GM18508 (cell line): Measurements from ENCODE around the gene IFNLR1.

Experiments
- ATAC-seq: cut with Tn5 transposase; IDR thresholded peaks from one replicate; pipeline ENCODE4 v1.9.1; 2021; ENCODE audit warnings: moderate number of reproducible peaks; ENCODE audit not compliant: insufficient read depth, unreplicated experiment

Gene IFNLR1

DNA sequence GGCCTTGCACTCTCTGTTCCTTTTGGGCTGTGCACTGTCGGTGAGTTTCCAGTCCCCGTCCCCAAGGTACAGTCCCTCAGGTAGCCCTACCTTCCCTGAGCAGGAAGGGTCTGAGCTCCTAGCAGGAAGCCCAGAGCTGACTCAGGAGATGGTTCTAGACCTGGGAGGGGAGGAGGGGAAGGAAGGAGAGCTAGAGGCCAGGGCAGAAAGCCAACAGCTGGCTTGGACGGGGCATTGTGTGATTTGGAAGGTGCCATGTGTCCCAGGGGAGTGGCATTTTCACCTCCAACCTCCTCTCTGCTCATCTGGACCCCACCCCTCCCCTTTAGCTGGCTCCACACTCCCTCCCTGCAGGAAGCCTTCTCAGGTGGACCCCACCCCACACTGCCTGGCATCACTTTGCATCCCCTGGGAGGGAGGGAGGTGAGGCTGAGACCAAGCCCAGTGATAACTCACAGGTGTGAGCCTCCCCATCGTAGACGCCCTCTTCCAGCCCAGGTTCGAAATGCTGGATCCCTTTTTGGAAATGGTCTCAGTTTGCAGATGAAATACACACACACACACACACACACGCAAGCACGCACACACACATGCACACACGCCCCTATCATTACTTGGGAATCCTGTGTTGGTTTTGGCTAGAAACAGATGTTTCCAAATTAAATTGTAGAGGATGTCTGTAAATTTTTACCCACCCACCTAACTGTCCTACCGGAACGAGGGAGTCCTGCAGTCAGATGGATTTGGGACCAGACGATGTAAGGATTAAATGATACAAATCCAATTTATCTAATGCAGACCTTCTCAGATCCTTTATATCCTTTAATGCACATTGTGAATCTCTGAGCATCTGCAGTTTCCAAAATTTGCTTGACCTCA is 19.7 kb upstream of the IFNLR1 start:
- no peak for ATAC-seq

DNA sequence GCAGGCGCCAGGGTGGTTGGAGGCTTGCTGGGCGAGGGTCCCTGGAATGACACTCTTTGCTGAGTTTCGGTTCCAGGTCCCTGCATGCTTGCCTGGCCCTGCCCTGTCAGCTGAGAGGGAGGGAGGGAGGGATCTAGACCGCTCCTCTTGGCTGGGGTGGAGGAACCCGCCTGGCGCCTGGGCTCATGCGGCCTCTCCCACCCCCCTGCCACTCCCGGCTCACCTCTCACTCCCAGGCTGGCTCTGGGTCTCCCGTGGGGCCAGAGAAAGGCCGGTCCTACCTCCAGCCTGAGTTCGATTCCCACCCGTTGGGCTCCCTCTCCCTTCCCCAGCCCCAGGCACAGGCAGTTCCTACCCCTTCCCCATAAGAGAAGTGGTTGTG is 19.0 kb upstream of the IFNLR1 start:
- no peak for ATAC-seq

DNA sequence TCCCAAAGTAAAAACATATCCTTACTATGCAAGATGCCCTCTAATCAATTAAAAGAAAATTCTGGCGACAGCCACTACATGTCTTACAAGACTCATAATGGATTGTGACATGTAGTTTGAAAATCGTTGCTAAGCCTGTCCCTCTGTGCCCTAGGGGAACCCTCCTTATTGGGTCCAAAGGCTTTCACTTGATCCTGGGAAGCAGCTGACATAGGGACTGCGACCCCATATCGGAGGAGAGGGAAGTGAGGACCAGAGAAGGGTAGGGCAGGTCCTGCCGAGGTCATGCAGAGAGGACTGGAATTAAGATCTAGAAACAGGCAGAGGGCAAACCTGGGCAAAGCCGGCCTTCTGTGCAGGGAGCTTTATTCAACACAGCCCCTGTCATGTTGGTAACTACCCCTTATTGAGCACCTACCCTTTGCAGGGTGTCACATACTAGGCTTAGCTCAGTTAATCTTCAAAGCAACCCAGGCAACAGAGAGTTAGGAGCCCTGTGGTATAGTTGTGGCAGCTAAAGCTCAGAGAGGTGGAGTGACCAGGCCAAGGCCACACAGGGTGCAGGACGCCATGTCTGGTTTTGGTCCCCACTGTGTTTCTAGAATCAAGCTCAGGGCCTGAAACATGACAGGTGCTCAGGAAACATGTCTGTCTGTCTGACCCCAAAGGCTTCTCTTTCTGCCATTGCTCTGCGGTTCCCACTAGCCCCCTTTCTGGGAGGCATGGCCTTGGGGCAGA is 18.4 kb upstream of the IFNLR1 start:
- ATAC-seq, result no peak

DNA sequence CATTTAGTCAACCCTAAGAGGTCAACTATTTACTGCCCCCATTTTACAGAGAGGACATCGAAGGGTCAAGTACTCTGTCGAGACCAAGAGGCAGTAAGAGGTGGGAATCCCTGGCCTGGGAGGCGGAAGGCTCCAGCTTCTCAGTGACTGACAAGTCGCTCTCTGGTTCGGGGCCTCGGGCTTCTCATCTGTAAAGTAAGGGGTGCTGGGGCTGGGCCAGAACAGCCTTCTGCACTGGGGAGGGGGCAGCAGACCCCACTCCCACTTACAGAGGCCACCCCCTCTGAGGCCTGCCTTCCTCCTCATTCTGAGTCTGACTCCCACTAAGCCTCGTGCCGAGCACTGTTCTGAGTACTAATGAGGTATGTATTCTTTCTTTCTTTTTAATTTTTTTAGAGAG is 17.0 kb upstream of the IFNLR1 start:
- no peak for ATAC-seq

DNA sequence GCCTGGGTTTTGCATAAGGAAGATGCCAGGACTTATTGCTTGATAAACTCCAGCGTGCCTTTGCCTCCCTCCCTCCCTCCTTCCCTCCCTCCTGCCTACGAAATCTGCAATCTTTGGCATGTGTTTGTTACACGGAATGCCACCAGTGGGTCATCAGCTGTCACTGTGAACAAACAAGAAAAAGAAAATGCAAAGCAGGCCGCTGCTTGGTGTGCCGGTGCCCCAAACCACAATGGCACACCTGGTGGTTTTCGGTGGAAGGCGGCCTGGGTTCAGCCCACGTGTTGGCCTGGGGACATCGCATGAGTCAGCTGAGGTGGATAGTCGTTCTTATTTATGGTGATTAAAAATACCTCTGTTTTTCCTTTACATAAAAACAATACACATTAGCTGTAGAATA is 16.3 kb upstream of the IFNLR1 start:
- ATAC-seq, result no peak

DNA sequence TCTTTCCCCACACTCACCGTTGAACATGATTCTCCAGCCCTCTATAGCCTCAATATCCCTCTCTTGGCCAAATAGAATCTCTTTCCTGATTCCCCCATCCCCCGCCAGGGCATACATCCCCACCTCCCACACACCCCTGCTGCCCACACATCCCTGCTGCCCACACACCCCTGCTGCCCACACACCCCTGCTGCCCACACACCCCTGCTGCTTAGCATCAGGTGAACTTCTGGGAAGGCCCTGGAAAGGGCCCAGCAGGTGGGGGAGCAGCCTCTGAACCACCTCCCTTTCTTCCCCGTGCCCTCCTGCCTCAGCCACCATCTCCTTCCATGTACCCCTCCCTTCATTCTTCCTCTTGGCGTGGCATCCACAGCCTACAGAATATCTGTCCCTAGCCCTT is 15.9 kb upstream of the IFNLR1 start:
- no peak for ATAC-seq

DNA sequence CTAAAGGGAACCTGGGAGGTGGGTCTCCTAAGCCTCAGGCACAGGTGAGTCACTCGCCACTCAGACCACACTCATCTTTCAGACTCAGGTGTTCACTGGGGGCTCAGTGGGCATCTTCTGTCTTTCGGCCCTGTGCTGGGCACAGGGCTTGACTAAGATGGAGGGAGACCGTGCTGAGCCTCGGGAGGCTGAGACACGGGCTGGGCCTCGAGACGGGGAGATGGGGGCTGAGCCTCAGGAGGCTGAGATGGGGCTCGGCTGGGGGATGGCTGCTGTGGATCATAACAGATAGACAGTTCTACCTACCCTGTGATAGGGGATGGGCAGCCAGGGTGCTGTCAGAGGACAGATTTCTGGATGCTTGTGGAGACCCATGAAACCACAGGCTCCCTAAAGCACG is 15.5 kb upstream of the IFNLR1 start:
- no peak for ATAC-seq

DNA sequence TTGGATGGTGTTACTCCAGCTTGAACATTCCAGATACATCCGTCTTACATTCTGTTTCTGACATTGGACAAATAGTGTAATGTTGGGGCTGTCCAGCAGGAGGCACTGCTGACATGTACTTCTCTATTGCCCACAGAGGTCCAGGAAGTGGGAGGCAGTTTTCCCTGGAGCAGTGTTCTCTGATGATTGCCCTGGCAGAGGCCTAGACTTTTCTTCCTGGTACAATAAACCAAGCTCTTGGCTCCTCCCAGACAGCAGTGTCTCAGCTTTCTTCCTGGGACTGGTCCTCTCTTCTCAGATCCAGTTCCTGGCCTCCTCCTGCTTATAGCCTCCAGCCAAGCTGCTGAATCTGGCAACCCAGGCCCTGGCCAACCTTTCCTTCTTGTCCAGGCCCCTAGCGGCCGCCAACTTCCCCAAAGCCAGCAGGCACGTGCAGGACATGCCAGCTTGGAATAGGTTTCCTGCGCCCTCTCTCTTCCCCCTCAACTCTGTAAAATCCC is 14.9 kb upstream of the IFNLR1 start:
- ATAC-seq, result no peak

DNA sequence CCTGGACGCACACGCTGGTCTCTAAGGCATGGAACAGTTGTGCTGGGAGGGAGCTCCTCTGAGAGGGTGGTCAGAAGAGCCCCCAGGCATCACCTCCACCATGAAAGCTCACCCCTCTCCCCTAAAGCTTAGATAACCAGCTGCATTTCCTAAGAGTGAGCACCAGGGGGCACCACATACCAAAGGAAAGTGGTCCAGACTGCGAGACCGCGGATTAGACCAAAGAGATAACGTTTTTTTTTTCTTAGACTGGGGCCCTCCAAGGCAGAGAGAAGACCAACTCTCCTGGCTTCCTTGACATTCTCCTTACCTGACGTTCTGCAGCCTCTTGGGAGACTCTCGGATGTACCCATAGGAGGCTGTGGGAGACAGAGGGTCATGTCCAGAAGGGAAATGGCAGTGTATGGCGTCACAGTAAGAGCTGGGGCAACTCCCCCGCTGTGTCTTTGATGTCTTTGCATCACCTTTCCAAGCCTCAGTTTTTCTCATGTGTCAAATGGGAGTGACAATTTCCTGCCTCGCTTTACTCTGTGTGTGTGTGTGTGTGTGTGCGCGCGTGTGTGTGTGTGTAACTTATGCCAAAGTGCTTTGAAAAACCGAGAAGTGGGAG is 12.3 kb upstream of the IFNLR1 start:
- no peak for ATAC-seq

DNA sequence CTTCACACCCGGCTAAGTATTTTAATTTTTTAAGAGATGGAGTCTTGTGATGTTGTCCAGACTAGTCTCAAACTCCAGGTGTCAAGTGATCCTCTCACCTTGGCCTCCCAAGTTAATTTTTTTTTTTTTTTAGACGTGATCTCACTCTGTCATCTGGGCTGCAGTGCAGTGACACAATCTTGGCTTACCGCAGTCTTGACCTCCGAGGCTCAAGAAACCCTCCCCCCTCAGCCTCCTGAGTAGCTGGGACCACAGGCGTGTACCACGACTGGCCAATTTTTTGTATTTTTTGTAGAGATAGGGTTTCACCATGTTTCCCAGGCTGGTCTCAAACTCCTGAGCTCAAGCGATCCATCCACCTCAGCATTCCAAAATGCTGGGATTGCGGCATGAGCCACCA is 11.7 kb upstream of the IFNLR1 start:
- no peak for ATAC-seq

DNA sequence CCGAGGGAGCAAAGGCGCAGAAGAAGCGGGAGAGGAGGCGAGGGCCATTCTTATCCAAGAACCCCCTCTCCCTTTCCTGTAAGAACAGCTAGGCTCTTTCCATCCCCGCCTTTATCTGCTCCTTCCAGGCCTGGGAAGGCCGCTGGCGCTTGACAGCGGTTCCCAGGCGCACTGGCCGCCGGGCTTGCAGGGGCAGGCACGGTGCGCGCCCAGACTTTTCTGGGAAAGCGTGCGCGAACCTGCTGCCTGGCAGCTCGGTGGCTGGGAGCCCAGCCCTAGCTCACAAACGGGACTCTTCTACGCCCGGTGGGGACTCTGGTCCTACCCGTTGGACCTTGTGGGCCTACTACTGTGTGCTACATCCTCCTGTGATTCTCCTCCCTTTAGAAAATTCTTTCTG is 8.8 kb upstream of the IFNLR1 start:
- ATAC-seq, result no peak

DNA sequence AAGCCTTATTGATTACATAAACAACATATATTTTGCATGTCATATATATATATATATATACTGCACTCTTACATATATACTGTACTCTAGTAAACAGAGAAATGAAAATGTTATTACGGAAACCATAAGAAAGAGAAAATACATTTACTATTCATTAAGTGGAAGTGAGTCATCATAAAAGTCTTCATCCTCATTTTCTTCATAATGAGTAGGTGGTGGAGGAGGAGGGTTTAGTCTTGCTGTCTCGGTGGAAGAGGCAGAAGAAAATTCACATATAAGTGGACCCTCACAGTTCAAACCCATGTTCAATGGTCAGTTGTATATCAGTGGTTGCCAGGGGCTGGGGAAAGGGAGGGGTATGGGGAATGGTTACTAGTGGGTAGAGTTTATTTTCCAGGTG is 8.0 kb upstream of the IFNLR1 start:
- no peak for ATAC-seq

DNA sequence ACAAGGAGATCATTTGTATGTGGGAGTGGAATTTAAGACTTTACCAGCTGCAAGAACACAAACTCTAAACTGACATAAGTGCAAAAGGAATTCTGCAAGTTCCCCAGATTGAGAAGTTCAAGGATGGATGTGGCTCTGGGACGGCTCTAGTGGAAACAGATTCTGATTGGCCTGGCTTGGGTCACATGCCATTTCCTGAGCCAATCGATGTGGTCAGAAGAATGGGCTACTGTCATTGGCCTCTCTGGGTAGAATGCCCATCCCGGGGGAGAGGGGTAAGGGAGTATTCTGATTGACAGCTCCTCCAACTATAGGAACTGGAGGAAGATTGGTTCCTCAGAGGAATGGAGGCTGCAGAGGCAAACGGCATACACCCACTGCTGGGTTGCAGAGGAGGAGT is 6.0 kb upstream of the IFNLR1 start:
- ATAC-seq, result no peak

DNA sequence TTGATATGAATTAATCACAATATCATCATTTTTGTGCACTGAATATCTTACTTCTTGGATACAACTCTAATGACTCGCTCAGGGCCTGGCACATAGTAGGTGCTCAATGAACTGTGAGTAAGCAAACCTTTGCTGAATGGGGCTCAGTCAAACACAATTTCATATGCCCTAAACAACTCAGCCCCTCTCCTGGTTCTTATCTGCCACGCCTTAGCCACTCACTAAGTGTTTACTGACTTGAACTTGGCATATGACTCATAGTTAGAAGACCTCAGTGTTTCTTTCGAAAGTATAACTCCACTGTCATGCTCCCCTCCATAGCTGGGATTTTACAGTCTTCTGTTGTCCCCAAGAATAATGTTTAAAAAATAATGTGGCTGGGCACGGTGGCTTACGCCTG is 4.8 kb upstream of the IFNLR1 start:
- ATAC-seq, result no peak

DNA sequence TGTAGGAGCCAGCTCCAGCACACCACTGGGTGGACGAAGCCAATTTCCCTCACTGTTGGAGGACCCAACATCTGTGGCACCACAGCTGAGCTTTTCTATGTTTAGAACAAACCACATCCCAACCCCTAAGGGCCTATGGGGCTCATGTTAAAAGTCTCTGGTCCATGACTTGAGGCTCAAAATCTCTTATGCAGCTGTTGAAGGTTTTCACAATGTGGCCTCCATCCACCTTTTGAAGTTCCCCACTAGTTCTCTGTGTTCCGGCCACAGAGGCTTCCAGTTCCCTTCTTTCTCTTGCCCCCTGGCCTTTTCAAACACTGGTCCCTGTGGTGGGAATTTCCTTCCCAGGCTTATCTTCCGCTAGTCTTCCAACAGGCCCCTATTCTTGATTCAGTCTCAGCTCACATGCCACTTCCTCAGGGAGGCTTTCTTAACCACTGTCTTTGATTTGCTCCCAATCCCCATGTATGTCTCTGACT is 3.9 kb upstream of the IFNLR1 start:
- ATAC-seq, result no peak

DNA sequence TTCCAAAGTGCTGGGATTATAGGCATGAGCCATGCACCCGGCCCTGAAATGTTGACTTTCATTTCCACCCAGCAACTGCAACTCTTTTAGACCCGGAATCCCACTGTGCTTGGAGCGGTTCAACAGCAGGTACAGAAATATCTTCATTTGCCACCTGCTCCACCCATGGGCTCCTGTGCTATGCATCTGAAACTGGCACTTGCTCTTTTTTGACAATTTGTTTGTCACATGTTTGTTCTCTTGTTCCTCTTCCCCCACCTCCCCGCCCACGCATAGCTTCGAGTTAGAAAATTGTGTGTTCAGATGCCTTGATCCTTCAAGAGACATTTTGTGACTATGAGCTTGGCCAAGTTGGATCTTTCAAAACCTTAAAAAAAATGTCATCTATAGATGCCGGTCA is 2.4 kb upstream of the IFNLR1 start:
- no peak for ATAC-seq

DNA sequence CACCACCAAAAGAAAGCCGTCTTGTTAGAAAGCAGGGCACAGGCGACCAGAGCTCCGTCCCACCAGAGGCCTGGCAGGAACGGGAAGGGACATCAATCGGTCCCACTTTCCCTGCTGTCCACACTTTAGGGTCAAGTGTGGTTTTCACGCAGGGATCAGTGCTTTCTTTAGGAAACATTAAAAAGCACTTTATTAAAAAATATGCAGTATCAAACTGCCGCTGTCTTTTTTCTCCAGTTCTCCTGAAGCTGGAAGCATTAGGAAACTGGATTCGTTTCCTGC is 437 bp downstream of the IFNLR1 start:
- ATAC-seq, result no peak

DNA sequence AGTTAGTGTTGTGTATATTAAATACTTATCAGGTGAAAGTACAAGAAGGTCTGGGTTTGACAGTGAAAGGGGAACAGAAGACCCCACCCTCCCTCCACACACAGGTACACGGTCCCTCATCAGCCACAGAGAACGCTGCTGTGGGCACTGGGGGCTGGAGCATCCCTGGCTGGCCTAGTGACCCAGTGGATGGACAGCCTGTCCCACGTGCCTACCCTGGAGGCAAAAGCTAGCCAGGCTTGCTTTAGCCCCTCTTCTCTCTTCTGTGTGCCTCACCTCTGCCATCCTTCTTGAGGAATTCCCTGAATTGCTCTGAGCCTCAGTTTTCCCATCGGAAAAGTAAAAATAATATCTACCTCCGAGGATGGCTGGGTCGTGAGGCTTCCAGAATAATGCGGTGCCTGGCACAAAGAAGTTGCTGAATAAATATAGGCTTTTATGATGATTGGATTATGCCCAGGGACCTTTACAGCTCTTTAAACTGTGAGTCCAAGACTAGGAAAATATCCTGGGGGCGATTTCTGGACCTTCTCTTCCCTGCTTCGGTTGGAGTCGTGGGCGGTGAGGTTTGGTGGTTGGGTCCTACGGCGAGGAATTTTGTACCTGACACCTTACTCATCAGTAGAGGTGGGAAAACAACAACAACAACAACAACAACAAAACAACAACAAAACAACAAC is 918 bp downstream of the IFNLR1 start:
- no peak for ATAC-seq

DNA sequence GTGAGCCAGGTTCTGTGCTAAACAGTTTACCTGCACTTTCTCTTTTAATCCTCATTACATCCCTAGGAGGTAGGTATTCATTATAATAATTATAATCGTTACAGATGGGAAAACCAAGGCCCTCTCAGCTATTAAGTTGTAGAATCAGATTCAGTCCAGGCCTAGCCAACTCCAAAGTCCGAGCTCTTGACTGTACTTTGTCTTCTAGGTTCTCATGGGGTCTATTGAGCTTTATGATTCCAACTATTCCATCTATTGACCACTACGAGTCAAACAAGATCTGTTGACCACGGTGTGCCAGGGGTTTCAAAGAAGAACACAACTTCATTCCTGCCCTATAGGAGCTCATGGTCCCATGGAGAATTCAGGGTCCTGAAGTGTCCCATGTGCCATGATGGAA is 2.0 kb downstream of the IFNLR1 start:
- no peak for ATAC-seq

DNA sequence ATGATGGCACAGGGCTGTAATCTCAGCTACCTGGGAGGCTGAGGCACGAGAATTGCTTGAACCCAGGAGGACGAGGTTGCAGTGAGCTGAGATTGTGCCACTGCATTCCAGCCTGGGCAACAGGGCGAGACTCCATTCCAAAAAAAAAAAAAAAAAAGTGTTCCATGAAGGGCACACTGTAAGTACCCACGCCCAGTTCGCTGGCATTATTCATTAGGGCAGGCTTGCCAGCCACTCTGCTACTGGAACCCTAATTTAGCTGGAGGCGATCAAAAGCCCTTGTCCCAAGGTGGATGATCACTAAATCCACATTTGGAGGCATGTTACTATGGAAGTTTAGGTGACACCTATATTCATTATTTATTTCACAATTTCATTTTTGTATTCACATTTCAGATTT is 5.0 kb downstream of the IFNLR1 start:
- ATAC-seq, result no peak

DNA sequence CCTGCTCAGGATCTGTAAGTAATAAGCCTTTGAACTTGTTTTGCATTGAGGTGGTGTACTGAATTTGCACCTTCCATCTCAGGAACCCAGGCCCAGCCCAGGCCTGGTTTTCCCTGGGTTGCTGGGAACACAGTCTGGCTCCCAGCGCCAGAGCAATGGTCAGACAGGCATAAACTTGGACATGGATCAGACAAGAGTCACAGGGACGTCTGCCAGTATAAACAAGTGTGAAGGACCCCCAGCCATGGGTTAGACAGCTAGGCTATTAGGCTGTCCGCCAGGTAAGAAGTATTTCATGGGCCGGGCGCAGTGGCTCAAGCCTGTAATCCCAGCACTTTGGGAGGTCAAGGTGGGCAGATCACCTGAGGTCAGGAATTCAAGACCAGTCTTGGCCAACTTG is 5.5 kb downstream of the IFNLR1 start:
- ATAC-seq, result no peak
